Mucosa of gallbladder (tissue), 1 donor: ENCODE measurements around the gene VPS4A. TPM values are rescaled to one million over a fixed set of nuclear protein-coding genes. Genes with fewer than 3 reads are reported as not detected.
"Not testable (repeated sequence)": the region's sequence is repeated elsewhere in the genome, so short reads cannot be mapped to it uniquely, and the experiment has no call there.

Experiments
- DNase-seq: peaks from one replicate; pipeline ENCODE4 v3.0.0-alpha.2; 2020; ENCODE audit warnings: low spot score
- total RNA-seq: library from RNA; stranded (reverse); gene quantifications from one replicate; pipeline ENCODE4 v1.2.1, GENCODE V29; 2021
- donor health status: DM: no; HTN: no; CAD: no.

VPS4A gene
- total RNA-seq, 1 donor from 2014 or later: 29.8 TPM

- DNase-seq: no peak
Observed at GRCh38 chr16:69327585-69328310, 16.6 kb downstream of the VPS4A start.

- no peak for DNase-seq
Observed at GRCh38 chr16:69328854-69329316, 17.7 kb downstream of the VPS4A start.

- DNase-seq: no peak
Observed at GRCh38 chr16:69329369-69330285, 18.5 kb downstream of the VPS4A start.

- DNase-seq: peak; percentile 93
Observed at GRCh38 chr16:69330286-69331109, 19.3 kb downstream of the VPS4A start, which contains the start of gene PDF. TSS of gene PDF (minus strand) at chr16:69330588. CDS start at chr16:69330570, 18 bp downstream.

- DNase-seq: no peak
Observed at GRCh38 chr16:69334696-69335095, 23.5 kb downstream of the VPS4A start.

- no peak for DNase-seq
Observed at GRCh38 chr16:69338557-69339288, 27.6 kb downstream of the VPS4A start.

- DNase-seq: peak; percentile 97
Observed at GRCh38 chr16:69339289-69340094, 28.3 kb downstream of the VPS4A start, which contains the start of the genes COG8 and NIP7. TSS of gene COG8 (minus strand) at chr16:69339564. CDS start at chr16:69339552, 12 bp downstream. TSS of gene NIP7 (plus strand) at chr16:69339772. CDS start at chr16:69339830, 58 bp downstream.

GRCh38 chr16:69340095-69340644, 29.0 kb downstream of the VPS4A start:
- no peak for DNase-seq

GRCh38 chr16:69344171-69344570, 33.0 kb downstream of the VPS4A start:
- DNase-seq: no peak

- no peak for DNase-seq
Observed at GRCh38 chr16:69345923-69346322, 34.8 kb downstream of the VPS4A start.

- no peak for DNase-seq
Observed at GRCh38 chr16:69346683-69347082, 35.5 kb downstream of the VPS4A start.

- no peak for DNase-seq
Observed at GRCh38 chr16:69348222-69348621, 37.1 kb downstream of the VPS4A start.

- DNase-seq: no peak
Observed at GRCh38 chr16:69349536-69349935, 38.4 kb downstream of the VPS4A start.

GRCh38 chr16:69350536-69351133, 39.5 kb downstream of the VPS4A start:
- no peak for DNase-seq

- DNase-seq: peak; percentile 56
Observed at GRCh38 chr16:69351309-69352027, 40.3 kb downstream of the VPS4A start, which contains the start of gene TMED6. TSS of gene TMED6 (minus strand) at chr16:69351786. CDS start at chr16:69351753, 33 bp downstream.

- not testable (repeated sequence) for DNase-seq
Observed at GRCh38 chr16:69360070-69360469, 48.9 kb downstream of the VPS4A start.

GRCh38 chr16:69363281-69363717, 52.1 kb downstream of the VPS4A start:
- no peak for DNase-seq

GRCh38 chr16:69364088-69364487, 52.9 kb downstream of the VPS4A start:
- DNase-seq: no peak
